BLaER1 (cell line): Measurements from ENCODE around the gene TMEM222.
A peak's percentile ranks its signal among the peaks of the same experiment; 100 is the strongest.

Experiments used
- H3K27ac ChIP-seq: shearing (Covaris generic); formaldehyde crosslinking; 2 replicates; pipeline ENCODE4 v1.8.1; 2022
- H3K27me3 ChIP-seq: shearing (Covaris generic); formaldehyde crosslinking; 2 replicates; pipeline ENCODE4 v1.8.1; 2022
- H3K36me3 ChIP-seq: shearing (Covaris generic); formaldehyde crosslinking; 2 replicates; pipeline ENCODE4 v1.8.1; 2022
- H3K4me1 ChIP-seq: shearing (Covaris generic); formaldehyde crosslinking; 2 replicates; pipeline ENCODE4 v1.8.1; 2022
- H3K4me2 ChIP-seq: shearing (Covaris generic); formaldehyde crosslinking; 2 replicates; pipeline ENCODE4 v1.8.1; 2022
- H3K4me3 ChIP-seq: shearing (Covaris generic); formaldehyde crosslinking; 2 replicates; pipeline ENCODE4 v1.8.1; 2022
- H3K9ac ChIP-seq: shearing (Covaris generic); formaldehyde crosslinking; 2 replicates; pipeline ENCODE4 v1.8.1; 2022
- H3K9me3 ChIP-seq: shearing (Covaris generic); formaldehyde crosslinking; 2 replicates; pipeline ENCODE4 v1.8.1; 2022
- H4K20me1 ChIP-seq: shearing (Covaris generic); formaldehyde crosslinking; 2 replicates; pipeline ENCODE4 v1.8.1; 2022
- Cebpa-rat ChIP-seq: shearing (Covaris generic); IDR thresholded peaks from 2 replicates; pipeline ENCODE4 v1.8.1; 2022

The TMEM222 gene

DNA sequence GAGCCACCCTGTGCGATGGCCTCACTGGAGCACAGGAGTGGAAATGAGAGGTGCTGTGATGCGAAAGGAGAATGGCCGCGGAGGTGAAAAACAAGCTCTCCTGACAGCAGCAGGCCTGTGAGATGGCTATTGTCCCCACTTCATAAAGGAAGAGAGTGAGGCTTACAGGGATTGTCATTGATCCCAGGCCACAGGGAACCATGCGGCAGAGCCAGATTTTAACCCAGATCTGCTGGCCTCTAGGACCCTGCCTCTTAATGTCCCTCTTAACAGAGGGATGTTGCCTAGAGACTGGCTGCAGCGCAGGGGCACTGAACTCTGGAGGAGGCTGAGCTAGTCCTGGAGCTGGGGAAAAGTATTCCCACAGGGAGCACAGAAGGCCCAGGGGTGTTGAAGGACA, 16.8 kb downstream of the TMEM222 start:
- Histone ChIP-seq H3K9me3 (no peaks in the 10 kb centered on the region), H3K4me1 (peaks cover 48% of the 10 kb centered on the region), H4K20me1 (no peaks in the 10 kb centered on the region), H3K27me3 (no peaks in the 10 kb centered on the region), H3K4me2 (peak overlapping the region; percentile 94), H3K27ac (peak overlapping the region; percentile 62), H3K36me3 (peaks cover 36% of the 10 kb centered on the region), H3K4me3 (no peak overlapping the region), H3K9ac (peak overlapping the region; percentile 12; the same call in 1 of the 2 replicates)
- no peak for TF ChIP-seq Cebpa-rat

DNA sequence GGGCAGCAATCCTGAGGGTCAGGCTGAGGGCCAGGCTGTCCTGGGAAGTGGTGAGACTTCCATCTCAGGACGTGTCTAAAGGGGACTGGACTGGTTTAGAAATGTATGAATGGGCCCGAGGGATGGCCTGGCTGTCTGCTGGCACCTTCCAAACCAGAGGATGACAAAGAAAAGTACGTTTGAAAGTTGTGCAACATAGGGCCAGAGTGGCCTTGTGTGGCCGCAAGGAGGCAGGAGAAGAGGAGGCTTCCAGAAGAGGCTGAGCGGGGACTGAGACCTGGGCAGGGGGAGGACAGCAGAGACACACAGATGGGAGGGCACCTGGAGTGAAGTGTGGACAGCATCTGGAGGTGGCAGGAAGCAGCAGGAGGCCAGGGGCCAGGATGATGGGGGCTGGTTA, 17.2 kb downstream of the TMEM222 start:
- Histone ChIP-seq H4K20me1 (no peaks in the 10 kb centered on the region), H3K9me3 (no peaks in the 10 kb centered on the region), H3K27me3 (no peaks in the 10 kb centered on the region), H3K36me3 (peaks cover 31% of the 10 kb centered on the region), H3K9ac (peak overlapping the region; percentile 12; the same call in 1 of the 2 replicates), H3K4me2 (peak overlapping the region; percentile 94), H3K4me1 (peaks cover 53% of the 10 kb centered on the region), H3K4me3 (no peak overlapping the region), H3K27ac (peak overlapping the region; percentile 62)
- peak; percentile 39; the same call in 1 of the 2 replicates for TF ChIP-seq Cebpa-rat

DNA sequence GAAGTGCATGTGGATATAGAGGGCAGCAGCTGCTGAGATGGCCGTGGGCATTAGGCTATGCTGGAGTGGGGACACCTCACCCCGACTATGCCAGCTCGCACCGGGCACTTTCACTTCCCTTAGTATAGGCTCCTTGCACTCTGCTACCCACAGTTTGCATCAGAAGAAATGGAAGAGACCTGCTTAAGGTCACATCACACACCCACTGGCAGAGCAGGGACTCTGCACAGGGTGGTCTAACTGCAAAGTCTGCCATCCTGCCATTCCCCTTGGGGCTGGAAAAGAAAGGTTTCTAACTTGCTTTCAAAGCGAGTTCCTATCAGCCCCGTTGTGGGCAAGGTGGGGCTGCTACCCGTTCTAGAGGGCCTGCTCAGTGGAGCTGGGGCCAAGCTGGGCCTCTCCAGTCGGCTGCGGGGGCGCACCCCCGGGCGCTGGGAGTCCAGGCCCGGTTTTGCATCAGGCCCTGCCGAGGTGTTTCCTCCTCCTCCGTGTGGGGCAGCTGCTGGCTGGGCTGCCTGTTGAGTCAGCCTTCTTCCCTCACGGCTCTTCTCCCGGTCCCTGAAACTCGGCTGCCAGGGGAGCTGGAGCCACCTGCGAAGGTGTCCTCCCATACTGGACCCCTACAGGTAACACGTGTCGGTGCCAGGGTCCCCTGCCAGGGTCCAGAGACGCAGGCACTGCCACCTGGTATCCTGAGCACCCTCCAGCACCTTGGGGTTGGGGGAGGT, 19.7 kb downstream of the TMEM222 start, which contains the start of gene SYTL1:
Gene SYTL1 (plus strand): TSS at position 498 of the 728 bp plus-strand sequence. CDS start 3,313 bp downstream, outside the sequence.
- no peak for TF ChIP-seq Cebpa-rat
- H3K36me3 ChIP-seq, result peaks cover 27% of the 10 kb centered on the region
- H3K4me3 ChIP-seq, result peak within 1 kb of the TSS; percentile 78
- peak within 1 kb of the TSS; percentile 84 for H3K9ac ChIP-seq
- no peaks in the 10 kb centered on the region for H3K9me3 ChIP-seq
- H3K4me2 ChIP-seq, result peak within 1 kb of the TSS; percentile 94
- H4K20me1 ChIP-seq, result peaks cover 6% of the 10 kb centered on the region; the same call in 1 of the 2 replicates
- no peaks in the 10 kb centered on the region for H3K27me3 ChIP-seq
- peaks cover 67% of the 10 kb centered on the region for H3K4me1 ChIP-seq
- peak within 1 kb of the TSS; percentile 91 for H3K27ac ChIP-seq

DNA sequence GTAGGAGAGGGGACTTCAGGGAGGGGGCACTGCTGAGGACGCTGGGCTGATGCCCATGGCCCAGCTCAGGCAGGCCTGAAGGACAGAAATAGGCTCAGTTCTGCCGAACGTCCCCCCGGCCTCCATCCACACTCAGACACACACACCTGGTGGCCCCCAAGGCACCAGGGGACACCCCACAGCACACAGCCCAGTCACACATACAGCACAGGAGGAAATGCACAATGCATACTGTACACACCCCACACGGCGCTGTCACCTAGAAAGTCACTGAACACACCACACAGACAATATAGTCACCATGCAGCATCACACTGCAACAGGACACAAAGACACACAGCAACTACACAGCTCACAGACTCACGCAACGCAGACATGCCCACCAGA, 20.4 kb downstream of the TMEM222 start:
- peaks cover 27% of the 10 kb centered on the region for H3K36me3 ChIP-seq
- peak overlapping the region; percentile 91 for H3K27ac ChIP-seq
- no peaks in the 10 kb centered on the region for H3K9me3 ChIP-seq
- H4K20me1 ChIP-seq, result peaks cover 6% of the 10 kb centered on the region; the same call in 1 of the 2 replicates
- H3K4me2 ChIP-seq, result peak overlapping the region; percentile 94
- peak overlapping the region; percentile 78 for H3K4me3 ChIP-seq
- no peak for TF ChIP-seq Cebpa-rat
- H3K4me1 ChIP-seq, result peaks cover 67% of the 10 kb centered on the region
- peak overlapping the region; percentile 84 for H3K9ac ChIP-seq
- H3K27me3 ChIP-seq, result no peaks in the 10 kb centered on the region

DNA sequence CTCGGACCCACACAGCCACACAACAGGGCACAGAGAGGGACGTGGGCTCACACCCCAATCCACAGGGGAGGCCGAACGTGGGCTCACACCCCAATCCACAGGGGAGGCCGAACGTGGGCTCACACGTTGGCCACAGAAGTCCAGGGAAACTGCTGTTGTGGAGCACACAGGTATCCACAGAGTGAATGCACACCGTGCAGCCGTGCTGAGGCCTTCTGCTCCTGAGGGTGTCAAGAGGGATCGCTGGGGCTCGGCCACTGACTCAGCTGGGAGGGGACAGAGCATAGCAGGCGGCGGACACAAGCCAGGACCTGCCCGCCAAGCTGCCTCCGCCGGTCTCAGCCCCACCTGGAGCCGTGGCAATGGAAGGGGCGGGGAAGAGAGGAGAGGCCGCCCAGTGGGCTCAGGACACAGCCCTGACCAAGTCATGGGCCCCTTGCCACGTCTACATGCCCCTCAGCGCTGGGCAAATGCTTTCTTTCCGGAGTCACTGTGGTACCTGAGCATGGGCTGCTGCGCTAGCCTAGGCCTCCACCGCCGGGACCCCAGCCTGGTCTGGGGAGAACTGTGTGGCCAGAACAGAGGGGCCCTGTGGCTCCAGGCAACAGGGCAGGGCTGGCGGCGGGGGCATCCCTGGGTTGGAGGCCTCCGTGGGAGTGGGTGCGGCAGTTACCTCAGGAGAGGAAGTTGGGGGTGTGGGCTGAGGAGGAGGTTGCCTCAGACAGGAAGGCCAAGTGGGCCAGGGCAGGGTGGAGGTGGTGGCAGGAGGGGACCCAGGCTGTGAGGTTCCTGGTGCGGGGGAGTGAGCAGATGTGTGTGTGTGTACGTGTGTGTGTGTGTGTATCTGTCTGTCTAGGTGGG, 21.0 kb downstream of the TMEM222 start:
- peak overlapping the region; percentile 94 for H3K4me2 ChIP-seq
- H4K20me1 ChIP-seq, result peaks cover 6% of the 10 kb centered on the region; the same call in 1 of the 2 replicates
- H3K4me1 ChIP-seq, result peaks cover 67% of the 10 kb centered on the region
- no peaks in the 10 kb centered on the region for H3K9me3 ChIP-seq
- peak overlapping the region; percentile 78 for H3K4me3 ChIP-seq
- peaks cover 33% of the 10 kb centered on the region for H3K36me3 ChIP-seq
- no peak for TF ChIP-seq Cebpa-rat
- no peaks in the 10 kb centered on the region for H3K27me3 ChIP-seq
- H3K9ac ChIP-seq, result peak overlapping the region; percentile 84
- H3K27ac ChIP-seq, result peak overlapping the region; percentile 91

DNA sequence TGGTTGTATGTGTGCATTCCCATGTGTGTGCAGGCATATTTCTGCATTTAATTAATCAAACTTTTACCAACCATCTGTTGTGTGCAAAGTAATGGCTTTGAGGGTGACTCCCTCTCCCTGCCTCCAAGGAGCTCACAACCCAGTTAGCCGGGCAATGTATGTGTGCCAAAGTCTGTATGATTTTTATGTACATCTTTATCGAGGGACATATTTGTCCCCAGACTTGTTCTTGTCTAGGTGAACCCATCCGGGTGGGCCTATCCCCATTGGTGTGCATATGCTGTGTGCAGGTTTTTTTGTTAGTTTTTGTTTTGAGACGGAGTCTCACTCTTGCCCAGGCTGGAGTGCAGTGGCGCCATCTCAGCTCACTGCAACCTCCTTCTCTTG, 21.7 kb downstream of the TMEM222 start:
- Histone ChIP-seq H3K4me3 (peak overlapping the region; percentile 78), H4K20me1 (peaks cover 6% of the 10 kb centered on the region; the same call in 1 of the 2 replicates), H3K4me2 (peak overlapping the region; percentile 94), H3K9me3 (no peaks in the 10 kb centered on the region), H3K27ac (peak overlapping the region; percentile 91), H3K9ac (peak overlapping the region; percentile 84), H3K27me3 (no peaks in the 10 kb centered on the region), H3K4me1 (peaks cover 65% of the 10 kb centered on the region), H3K36me3 (peaks cover 37% of the 10 kb centered on the region)
- TF ChIP-seq Cebpa-rat, result no peak

DNA sequence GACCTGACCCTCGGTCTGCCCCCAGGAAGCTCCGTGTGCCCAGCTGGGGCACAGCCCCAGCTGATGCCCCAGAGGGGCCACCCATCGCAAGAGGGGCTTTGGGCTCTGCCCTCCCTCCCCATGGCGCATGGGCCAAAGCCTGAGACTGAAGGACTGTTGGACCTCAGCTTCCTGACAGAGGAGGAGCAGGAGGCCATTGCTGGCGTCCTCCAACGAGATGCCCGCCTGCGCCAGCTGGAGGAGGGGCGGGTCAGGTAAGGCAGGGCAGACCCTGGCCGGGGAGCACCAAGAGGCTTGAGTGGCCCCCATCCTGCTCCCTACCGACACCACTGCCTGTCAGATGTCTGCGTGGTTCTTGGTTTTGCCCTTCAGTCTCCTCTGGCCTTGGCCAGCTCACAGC, 23.3 kb downstream of the TMEM222 start:
- Histone ChIP-seq H3K4me1 (peaks cover 56% of the 10 kb centered on the region), H3K36me3 (peaks cover 52% of the 10 kb centered on the region), H3K9me3 (no peaks in the 10 kb centered on the region), H3K27ac (0 out of 2 replicates have a peak overlapping the region, but pooled peaks have one; percentile 26), H3K4me2 (peak overlapping the region; percentile 28), H4K20me1 (peaks cover 6% of the 10 kb centered on the region; the same call in 1 of the 2 replicates), H3K4me3 (no peak overlapping the region), H3K9ac (no peak overlapping the region), H3K27me3 (no peaks in the 10 kb centered on the region)
- TF ChIP-seq Cebpa-rat, result no peak

DNA sequence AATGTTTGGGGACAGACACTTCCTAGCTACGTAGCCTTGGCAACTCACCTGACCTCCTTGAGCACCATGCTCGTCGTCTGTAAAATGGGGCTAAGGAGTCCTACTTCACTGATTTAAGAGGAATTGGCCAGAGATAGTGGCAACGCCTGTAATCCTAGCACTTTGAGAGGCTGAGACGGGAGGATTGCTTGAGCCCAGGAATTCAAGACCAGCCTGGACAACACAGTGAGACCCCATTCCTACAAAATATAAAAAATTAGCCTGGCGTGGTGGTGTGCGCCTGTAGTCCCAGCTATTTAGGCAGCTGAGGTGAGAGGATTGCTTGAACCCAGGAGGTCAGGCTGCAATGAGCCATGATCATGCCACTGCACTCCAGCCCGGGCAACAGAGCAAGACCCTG, 24.4 kb downstream of the TMEM222 start:
- no peak for TF ChIP-seq Cebpa-rat
- Histone ChIP-seq H3K4me2 (no peak overlapping the region), H3K9me3 (no peaks in the 10 kb centered on the region), H3K27me3 (no peaks in the 10 kb centered on the region), H3K9ac (no peak overlapping the region), H3K27ac (no peak overlapping the region), H3K36me3 (peaks cover 63% of the 10 kb centered on the region), H3K4me3 (no peak overlapping the region), H4K20me1 (peaks cover 6% of the 10 kb centered on the region; the same call in 1 of the 2 replicates), H3K4me1 (peaks cover 45% of the 10 kb centered on the region)

DNA sequence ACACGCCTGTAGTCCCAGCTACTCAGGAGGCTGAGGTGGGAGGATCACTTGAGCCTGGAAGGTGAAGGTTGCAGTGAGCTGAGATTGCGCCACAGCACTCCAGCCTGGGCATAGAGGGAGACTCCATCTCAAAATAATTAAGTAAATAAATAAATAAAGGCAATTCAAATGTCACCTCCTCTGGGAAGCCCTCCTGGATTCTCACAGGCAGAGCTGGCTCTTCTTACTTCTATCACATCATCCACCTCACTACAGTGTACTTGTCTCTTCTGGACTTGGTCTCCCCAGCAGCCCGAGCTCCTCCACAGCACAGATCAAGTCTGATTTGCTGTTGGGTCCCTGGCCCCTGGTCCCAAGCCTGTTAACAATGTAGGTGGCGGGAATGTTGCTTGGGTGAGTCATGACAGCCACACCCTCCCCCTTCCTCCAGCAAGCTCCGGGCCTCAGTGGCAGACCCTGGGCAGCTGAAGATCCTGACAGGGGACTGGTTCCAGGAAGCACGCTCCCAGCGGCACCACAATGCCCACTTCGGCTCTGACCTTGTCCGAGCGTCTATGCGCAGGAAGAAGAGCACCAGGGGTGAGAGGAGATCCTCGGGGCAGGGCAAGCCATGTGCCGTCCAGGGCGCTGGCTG, 25.1 kb downstream of the TMEM222 start:
- Histone ChIP-seq H3K9ac (no peak overlapping the region), H3K9me3 (no peaks in the 10 kb centered on the region), H3K27ac (no peak overlapping the region), H3K4me1 (peaks cover 41% of the 10 kb centered on the region), H3K4me3 (no peak overlapping the region), H3K27me3 (no peaks in the 10 kb centered on the region), H3K4me2 (no peak overlapping the region), H3K36me3 (peaks cover 69% of the 10 kb centered on the region), H4K20me1 (peaks cover 6% of the 10 kb centered on the region; the same call in 1 of the 2 replicates)
- TF ChIP-seq Cebpa-rat, result no peak
